NCI-H1417 (cell line): ENCODE data around the gene CEP170.
"Not testable (repeated sequence)": the region's sequence is repeated elsewhere in the genome, so short reads cannot be mapped to it uniquely, and the experiment has no call there.

Source experiments
- DNase-seq, 3 experiments: peaks; one replicate each; lab custom pipeline; 2025; lab: John Stamatoyannopoulos, UW

CEP170 gene

DNA sequence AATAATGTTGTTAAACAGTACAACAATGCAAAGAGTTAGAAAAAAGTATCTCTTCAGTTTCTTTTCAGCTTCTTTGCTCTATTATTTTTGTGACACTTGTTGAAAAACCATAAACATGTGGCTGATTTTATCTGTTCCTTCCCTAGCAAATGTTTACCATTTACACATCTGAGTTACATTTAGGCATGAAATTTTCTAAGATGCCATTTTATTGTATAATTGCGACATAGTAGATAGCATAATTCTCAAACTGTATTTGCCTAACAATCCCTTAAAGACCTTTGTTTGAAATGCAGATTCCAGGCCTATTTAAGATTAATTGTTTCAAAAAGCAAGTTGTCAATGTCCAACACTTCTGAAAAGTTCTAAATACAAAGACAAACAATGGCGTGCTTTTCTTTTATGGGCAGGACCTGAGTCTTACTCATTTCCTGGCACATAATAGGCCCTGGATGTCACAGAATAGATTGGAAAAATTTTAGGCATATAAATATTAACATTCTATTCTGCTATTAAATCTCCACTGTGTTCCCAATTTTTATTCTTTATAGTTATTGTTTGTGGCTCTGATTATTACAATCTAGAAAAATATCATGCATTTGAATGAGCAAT, 81.2 kb downstream of the CEP170 start:
- not testable (repeated sequence) for DNase-seq

- not testable (repeated sequence) for DNase-seq
Observed at GRCh38 chr1:243164911-243165310, 90.2 kb downstream of the CEP170 start.

GRCh38 chr1:243150906-243151305, 104.2 kb downstream of the CEP170 start:
- DNase-seq: not testable (repeated sequence)

DNA sequence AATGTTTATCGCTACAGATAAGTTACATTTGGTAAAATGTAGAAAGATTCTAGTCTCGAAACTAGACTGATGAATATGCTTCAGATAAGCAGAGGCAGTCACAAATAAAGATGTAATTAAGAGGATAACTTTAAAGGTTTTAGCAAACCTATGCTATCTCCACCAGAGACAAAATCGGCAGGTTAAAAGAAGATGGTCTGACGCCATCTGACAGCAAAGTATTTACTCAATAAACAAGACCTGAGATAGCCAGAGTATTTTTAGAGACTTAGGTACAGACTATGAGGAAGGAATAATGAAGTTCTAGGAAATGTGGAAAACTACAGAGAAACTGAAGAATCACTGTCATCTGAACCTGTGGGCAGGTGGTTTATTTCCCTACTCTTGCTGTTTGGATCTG, 106.0 kb downstream of the CEP170 start:
- not testable (repeated sequence) for DNase-seq

GRCh38 chr1:243147351-243147750, 107.7 kb downstream of the CEP170 start:
- not testable (repeated sequence) for DNase-seq

- DNase-seq: not testable (repeated sequence)
Observed at GRCh38 chr1:243140498-243140897, 114.6 kb downstream of the CEP170 start.

DNA sequence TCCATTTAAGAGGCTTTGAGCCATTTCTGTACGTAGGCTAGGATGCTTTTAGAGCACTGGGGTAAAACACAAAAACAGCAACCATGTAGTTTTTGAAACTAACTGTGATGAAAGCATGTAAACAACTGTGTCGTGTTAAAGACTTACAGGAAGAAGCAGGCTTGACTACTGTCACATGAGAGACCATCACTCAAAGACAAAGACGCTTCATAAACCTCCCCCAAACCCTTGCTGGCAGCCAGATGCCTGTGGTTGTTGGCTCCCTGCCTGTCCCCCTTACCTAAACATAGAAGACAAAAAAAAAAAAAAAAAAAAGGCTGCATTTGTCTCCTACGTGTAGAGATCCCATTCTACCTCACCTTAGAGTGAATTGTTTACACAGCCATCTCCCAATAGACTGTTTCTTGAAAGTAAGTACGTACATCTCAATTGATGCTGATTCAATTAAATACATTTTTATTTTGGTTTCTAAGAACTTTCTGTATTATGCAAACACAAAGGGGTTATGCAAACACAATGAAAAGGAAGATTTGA, 132.1 kb downstream of the CEP170 start:
- DNase-seq: peak in 1 of 3 experiments; percentile 40

DNA sequence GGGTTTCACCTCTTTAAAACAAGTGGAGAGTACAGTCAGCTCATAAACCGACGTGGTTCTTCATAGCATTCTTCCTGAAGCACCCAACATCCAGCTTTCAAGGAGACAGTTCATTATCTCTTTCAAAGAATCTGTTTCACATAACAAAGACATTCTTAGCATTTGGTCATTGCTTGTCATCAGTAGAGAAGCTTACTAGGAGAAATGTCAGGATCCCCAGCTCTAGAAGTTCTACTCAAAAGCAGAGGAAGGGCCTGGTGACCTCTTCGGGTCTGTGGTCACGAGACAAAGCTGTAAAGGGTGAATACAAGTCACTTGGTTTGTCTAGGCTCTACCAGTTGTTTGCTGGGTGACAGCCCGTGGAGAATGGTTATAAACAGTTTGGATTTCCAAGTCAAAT, 133.1 kb downstream of the CEP170 start:
- not testable (repeated sequence) for DNase-seq

GRCh38 chr1:243118601-243119322, 136.3 kb downstream of the CEP170 start:
- not testable (repeated sequence) for DNase-seq

DNA sequence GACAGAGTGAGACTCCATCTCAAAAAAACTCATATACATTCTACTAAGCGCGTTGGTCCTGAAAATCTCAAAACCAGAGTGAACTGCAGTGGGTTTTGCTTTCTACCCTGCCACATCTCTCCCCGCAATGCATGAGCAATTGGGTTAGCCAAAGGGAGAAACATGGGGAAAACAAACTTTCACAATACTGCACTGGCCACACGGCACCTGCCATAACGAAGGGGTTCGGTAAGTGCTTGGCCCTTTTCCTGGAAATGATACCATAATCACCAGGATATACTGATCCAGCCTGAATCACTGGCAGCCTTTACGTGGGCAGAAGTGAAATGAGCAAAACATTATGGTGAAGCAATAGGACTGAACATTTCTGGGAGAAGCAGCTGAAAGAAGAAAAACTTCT, 138.9 kb downstream of the CEP170 start:
- DNase-seq: not testable (repeated sequence)

DNA sequence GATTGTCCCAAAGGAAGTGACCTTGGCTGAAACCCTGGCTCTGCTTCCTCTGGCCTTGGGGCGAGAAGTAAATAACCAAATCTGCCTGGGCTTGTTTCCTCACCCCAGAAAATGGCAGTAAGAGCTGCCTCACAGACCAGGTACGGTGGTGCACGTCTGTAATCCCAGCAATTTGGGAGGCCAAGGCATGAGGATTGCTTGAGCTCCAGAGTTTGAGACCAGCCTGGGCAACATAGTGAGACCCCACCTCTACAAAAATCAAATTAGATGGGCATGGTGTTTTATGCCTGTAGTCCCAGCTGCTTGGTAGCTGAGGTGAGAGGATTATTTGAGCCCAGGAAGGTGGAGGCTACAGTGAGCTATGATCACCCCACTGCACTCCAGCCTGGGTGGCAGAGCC, 140.3 kb downstream of the CEP170 start:
- peak in 1 of 3 experiments; percentile 9 for DNase-seq

DNA sequence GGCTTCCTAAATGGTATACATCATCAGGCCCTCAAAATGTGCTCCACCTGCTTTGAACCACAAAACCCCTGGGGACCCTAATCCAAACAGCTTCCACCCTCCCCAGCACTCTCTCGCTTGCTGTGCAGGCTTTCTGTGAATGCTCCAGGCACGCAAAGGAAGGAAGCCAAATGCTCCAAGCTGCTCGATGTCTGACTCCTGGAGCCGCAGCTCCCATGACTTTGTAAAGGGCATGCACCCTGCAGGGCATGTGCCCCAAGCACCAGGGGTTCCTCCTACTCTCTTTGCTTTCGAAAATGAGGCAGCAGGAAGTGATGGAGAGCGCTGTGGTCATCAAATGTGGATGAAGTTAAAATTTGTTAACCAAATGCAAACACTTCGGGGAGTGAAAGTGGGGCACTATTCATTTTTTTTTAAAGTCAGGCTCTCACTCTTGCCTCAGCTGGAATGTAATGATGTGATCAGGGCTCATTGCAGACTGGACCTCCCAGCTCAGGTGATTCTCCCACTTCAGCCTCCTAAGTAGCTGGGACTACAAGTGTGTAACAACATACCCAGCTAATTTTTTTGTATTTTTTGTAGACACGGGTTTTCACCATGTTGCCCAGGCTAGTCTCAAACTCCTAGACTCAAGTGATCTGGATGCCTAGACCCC, 140.9 kb downstream of the CEP170 start:
- DNase-seq: peak; percentile 55 to 82 (median 72)

- not testable (repeated sequence) for DNase-seq
Observed at GRCh38 chr1:243107171-243107570, 147.9 kb downstream of the CEP170 start.

- DNase-seq: not testable (repeated sequence)
Observed at GRCh38 chr1:243105652-243106332, 149.3 kb downstream of the CEP170 start.

- DNase-seq: not testable (repeated sequence)
Observed at GRCh38 chr1:243105104-243105503, 150.0 kb downstream of the CEP170 start.

- DNase-seq: not testable (repeated sequence)
Observed at GRCh38 chr1:243104452-243104851, 150.6 kb downstream of the CEP170 start.

GRCh38 chr1:243101551-243102050, 153.5 kb downstream of the CEP170 start:
- not testable (repeated sequence) for DNase-seq

DNA sequence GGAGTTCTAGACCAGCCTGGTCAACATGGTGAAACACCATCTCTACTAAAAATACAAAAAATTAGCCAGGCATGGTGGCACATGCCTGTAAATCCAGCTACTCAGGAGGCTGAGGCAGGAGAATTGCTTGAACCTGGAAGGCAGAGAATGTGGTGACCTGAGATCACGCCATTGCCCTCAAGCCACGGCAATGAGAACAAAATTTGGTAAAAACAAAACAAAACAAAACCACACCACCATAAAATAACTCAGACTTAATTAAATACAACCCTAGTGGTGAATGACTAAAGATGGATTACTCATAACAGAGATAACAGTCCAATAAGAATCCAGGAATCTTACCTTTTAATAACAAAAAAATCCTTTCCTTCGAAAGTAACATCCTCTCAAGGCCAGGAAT, 167.7 kb downstream of the CEP170 start:
- not testable (repeated sequence) for DNase-seq
